ENCODE measurements around the gene GNPTG.
A peak's percentile ranks its signal among the peaks of the same experiment; 100 is the strongest.

Gene GNPTG

DNA sequence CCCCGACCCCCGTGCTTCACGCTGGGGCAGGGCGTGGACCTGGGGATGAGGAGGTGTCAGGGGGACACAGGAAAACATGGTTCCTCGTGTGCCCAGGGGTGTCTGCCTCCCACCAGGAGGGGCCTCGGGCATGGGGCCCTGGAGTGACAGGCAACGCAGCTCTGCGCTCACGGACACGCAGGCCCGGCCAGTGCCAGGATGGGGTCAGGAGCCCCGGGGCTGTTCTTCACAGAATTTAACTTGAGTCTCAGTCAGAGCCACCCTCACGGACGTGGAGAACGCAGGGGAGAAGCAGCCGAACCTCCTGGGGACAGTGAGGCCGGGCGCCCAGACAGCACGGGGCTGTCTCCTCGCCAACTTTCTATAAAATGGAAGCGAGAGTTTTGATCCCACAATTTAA is 46.0 kb downstream of the GNPTG start:
- peaks cover 11 to 61% of the 10 kb centered on the region in 2 donors for H3K36me3 ChIP-seq (ENCODE audit: control insufficient read depth in 1 of 2, insufficient read depth in 2 of 2, low read length in 2 of 2)
- H3K9me3 ChIP-seq (ENCODE audit: control insufficient read depth in 1 of 2, low read length in 2 of 2): no peaks in the 10 kb centered on the region
- no peaks in the 10 kb centered on the region for H3K4me1 ChIP-seq (ENCODE audit: control insufficient read depth in 1 of 2, insufficient read depth in 2 of 2, low read length in 2 of 2)
- no peaks in the 10 kb centered on the region for H3K27me3 ChIP-seq (ENCODE audit: control insufficient read depth in 1 of 2, insufficient read depth in 2 of 2, low read length in 2 of 2)
- no peak overlapping the region for H3K9ac ChIP-seq (ENCODE audit: low read depth in 1 of 2, low read length in 2 of 2)
- H3K4me3 ChIP-seq (ENCODE audit: low read depth in 1 of 2, low read length in 2 of 2): no peak overlapping the region
- no peak overlapping the region for H3K27ac ChIP-seq (ENCODE audit: low read depth, low read length)

DNA sequence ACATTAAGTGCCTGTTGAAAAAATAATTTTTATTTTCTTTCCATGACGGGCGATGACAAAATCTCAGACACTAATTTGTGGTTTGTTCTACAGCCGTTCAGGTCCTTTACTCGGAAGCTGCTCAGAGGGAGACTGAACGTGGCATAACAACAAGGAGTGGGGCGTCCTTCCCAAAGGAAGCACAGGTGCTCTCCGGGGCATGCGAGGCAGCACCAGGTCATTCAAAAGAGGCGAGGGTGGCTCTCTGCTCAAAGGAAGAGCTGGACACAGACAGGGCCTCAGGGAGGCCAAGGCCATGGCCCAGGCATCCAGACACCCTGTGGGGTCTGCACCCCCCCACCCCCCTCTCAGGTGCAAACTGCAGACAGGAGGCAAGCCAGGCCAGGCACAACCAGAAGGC is 46.6 kb downstream of the GNPTG start:
- H3K9ac ChIP-seq (ENCODE audit: low read depth in 1 of 2, low read length in 2 of 2): no peak overlapping the region
- H3K27me3 ChIP-seq (ENCODE audit: control insufficient read depth in 1 of 2, insufficient read depth in 2 of 2, low read length in 2 of 2): no peaks in the 10 kb centered on the region
- H3K4me1 ChIP-seq (ENCODE audit: control insufficient read depth in 1 of 2, insufficient read depth in 2 of 2, low read length in 2 of 2): no peaks in the 10 kb centered on the region
- H3K36me3 ChIP-seq (ENCODE audit: control insufficient read depth in 1 of 2, insufficient read depth in 2 of 2, low read length in 2 of 2): peaks cover 10 to 60% of the 10 kb centered on the region in 2 donors
- no peak overlapping the region for H3K27ac ChIP-seq (ENCODE audit: low read depth, low read length)
- no peak overlapping the region for H3K4me3 ChIP-seq (ENCODE audit: low read depth in 1 of 2, low read length in 2 of 2)
- no peaks in the 10 kb centered on the region for H3K9me3 ChIP-seq (ENCODE audit: control insufficient read depth in 1 of 2, low read length in 2 of 2)

DNA sequence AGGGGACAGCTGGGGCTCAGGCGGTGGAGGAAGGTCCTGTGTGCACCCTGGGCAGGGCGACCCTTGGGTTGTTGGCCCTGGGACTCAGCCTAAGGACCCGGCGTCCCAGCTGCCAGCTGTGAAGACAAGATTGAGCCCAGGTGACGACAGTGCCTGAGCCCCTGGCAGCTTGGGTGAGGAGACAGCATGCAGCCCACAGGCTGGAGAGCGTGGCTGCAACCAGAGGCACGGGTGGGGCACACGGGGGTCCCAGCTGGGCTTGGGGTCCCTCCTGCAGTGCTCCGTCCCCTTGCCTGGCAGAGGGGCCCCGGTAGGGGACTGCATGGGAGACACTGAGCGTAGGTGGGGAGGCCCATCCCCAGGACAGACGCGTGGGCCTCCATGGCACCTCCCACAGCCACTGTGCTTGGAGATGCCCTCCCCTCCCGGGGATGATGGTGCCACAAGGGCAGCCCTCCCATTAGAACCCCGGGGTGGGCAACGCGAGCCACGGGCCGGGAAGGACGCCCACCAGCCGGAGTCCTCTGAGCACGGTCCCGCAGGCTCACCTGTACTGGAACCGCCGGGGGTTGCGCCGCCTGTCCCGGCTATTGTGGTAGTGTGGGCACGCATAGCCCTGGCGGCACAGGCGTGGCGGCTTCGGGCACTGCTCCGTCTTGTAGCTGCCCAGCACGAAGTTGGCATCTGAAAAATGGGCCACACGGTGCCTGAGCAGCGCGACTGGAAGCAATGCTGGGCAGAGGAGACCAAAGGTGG is 47.3 kb downstream of the GNPTG start:
- Histone ChIP-seq H3K4me1 (ENCODE audit: control insufficient read depth in 1 of 2, insufficient read depth in 2 of 2, low read length in 2 of 2) (no peaks in the 10 kb centered on the region), H3K9ac (ENCODE audit: low read depth in 1 of 2, low read length in 2 of 2) (no peak overlapping the region), H3K4me3 (ENCODE audit: low read depth in 1 of 2, low read length in 2 of 2) (no peak overlapping the region), H3K27me3 (ENCODE audit: control insufficient read depth in 1 of 2, insufficient read depth in 2 of 2, low read length in 2 of 2) (no peaks in the 10 kb centered on the region), H3K9me3 (ENCODE audit: control insufficient read depth in 1 of 2, low read length in 2 of 2) (no peaks in the 10 kb centered on the region), H3K27ac (ENCODE audit: low read depth, low read length) (no peak overlapping the region), H3K36me3 (ENCODE audit: control insufficient read depth in 1 of 2, insufficient read depth in 2 of 2, low read length in 2 of 2) (peaks cover 11 to 57% of the 10 kb centered on the region in 2 donors)

GRCh38 chr16:1401061-1401757 is 49.5 kb downstream of the GNPTG start:
- Histone ChIP-seq H3K27ac (ENCODE audit: low read depth, low read length) (no peak overlapping the region), H3K9me3 (ENCODE audit: control insufficient read depth in 1 of 2, low read length in 2 of 2) (no peaks in the 10 kb centered on the region), H3K9ac (ENCODE audit: low read depth in 1 of 2, low read length in 2 of 2) (no peak overlapping the region), H3K36me3 (ENCODE audit: control insufficient read depth in 1 of 2, insufficient read depth in 2 of 2, low read length in 2 of 2) (peaks cover 7 to 50% of the 10 kb centered on the region in 2 donors), H3K4me1 (ENCODE audit: control insufficient read depth in 1 of 2, insufficient read depth in 2 of 2, low read length in 2 of 2) (no peaks in the 10 kb centered on the region), H3K4me3 (ENCODE audit: low read depth in 1 of 2, low read length in 2 of 2) (no peak overlapping the region), H3K27me3 (ENCODE audit: control insufficient read depth in 1 of 2, insufficient read depth in 2 of 2, low read length in 2 of 2) (no peaks in the 10 kb centered on the region)

GRCh38 chr16:1401758-1402154 is 50.0 kb downstream of the GNPTG start:
- no peak overlapping the region for H3K9ac ChIP-seq (ENCODE audit: low read depth in 1 of 2, low read length in 2 of 2)
- H3K4me3 ChIP-seq (ENCODE audit: low read depth in 1 of 2, low read length in 2 of 2): no peak overlapping the region
- H3K27ac ChIP-seq (ENCODE audit: low read depth, low read length): no peak overlapping the region
- H3K4me1 ChIP-seq (ENCODE audit: control insufficient read depth in 1 of 2, insufficient read depth in 2 of 2, low read length in 2 of 2): no peaks in the 10 kb centered on the region
- H3K27me3 ChIP-seq (ENCODE audit: control insufficient read depth in 1 of 2, insufficient read depth in 2 of 2, low read length in 2 of 2): no peaks in the 10 kb centered on the region
- peaks cover 7 to 50% of the 10 kb centered on the region in 2 donors for H3K36me3 ChIP-seq (ENCODE audit: control insufficient read depth in 1 of 2, insufficient read depth in 2 of 2, low read length in 2 of 2)
- H3K9me3 ChIP-seq (ENCODE audit: control insufficient read depth in 1 of 2, low read length in 2 of 2): no peaks in the 10 kb centered on the region

- no peak overlapping the region for H3K9ac ChIP-seq (ENCODE audit: low read depth in 1 of 2, low read length in 2 of 2)
- no peaks in the 10 kb centered on the region for H3K9me3 ChIP-seq (ENCODE audit: control insufficient read depth in 1 of 2, low read length in 2 of 2)
- no peak overlapping the region for H3K4me3 ChIP-seq (ENCODE audit: low read depth in 1 of 2, low read length in 2 of 2)
- H3K36me3 ChIP-seq (ENCODE audit: control insufficient read depth in 1 of 2, insufficient read depth in 2 of 2, low read length in 2 of 2): peaks cover 7 to 43% of the 10 kb centered on the region in 2 donors
- H3K27me3 ChIP-seq (ENCODE audit: control insufficient read depth in 1 of 2, insufficient read depth in 2 of 2, low read length in 2 of 2): no peaks in the 10 kb centered on the region
- H3K27ac ChIP-seq (ENCODE audit: low read depth, low read length): no peak overlapping the region
- peaks cover 3 to 4% of the 10 kb centered on the region in 2 donors for H3K4me1 ChIP-seq (ENCODE audit: control insufficient read depth in 1 of 2, insufficient read depth in 2 of 2, low read length in 2 of 2)
These were observed 51.3 kb downstream of the GNPTG start for GRCh38 chr16:1403036-1403435.

DNA sequence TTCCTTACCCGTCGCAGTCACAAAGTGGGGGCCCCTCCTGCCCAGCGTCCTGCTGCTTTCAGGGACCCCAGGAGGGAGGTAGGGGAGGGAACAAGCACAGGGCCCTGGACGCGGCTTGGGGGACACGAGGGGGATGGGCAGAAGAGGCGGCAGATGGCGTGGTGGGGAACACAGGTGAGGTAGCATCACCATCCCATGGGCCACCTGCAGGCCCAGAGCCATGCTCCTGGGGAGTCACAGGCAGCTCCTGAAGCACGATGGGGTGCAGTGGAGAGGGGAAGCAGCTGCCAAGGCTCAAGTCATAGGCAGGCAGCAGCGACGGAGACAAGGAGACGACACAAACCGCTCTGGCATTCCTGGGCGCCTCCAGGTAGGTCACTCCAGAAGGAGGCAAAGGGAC is 52.0 kb downstream of the GNPTG start:
- Histone ChIP-seq H3K36me3 (ENCODE audit: control insufficient read depth in 1 of 2, insufficient read depth in 2 of 2, low read length in 2 of 2) (peaks cover 7 to 38% of the 10 kb centered on the region in 2 donors), H3K4me3 (ENCODE audit: low read depth in 1 of 2, low read length in 2 of 2) (no peak overlapping the region), H3K27me3 (ENCODE audit: control insufficient read depth in 1 of 2, insufficient read depth in 2 of 2, low read length in 2 of 2) (no peaks in the 10 kb centered on the region), H3K27ac (ENCODE audit: low read depth, low read length) (no peak overlapping the region), H3K9ac (ENCODE audit: low read depth in 1 of 2, low read length in 2 of 2) (no peak overlapping the region), H3K9me3 (ENCODE audit: control insufficient read depth in 1 of 2, low read length in 2 of 2) (no peaks in the 10 kb centered on the region), H3K4me1 (ENCODE audit: control insufficient read depth in 1 of 2, insufficient read depth in 2 of 2, low read length in 2 of 2) (peaks cover 7 to 8% of the 10 kb centered on the region in 2 donors)

DNA sequence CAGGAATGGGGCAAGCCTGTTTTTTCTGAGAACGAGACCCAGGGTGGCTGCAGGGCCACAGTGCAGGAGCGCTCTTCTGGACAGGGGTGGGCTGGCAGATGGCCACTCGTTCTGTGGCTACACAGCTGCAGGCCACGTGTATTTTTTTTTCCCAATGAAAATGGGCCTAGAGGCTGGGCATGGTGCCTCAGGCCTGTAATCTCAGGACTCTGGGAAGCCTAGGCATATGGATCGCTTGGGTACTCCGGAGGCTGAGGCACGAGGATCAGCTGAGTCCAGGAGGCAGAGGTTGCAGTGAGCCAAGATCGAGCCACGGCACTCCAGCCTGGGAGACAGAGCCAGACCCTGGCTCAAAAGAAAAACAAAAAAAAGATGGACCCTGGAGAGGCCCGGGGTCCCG is 56.0 kb downstream of the GNPTG start:
- H3K9ac ChIP-seq (ENCODE audit: low read depth in 1 of 2, low read length in 2 of 2): peak overlapping the region in 1 of 2 donors; percentile 43
- no peaks in the 10 kb centered on the region for H3K9me3 ChIP-seq (ENCODE audit: control insufficient read depth in 1 of 2, low read length in 2 of 2)
- no peak overlapping the region for H3K27ac ChIP-seq (ENCODE audit: low read depth, low read length)
- H3K4me1 ChIP-seq (ENCODE audit: control insufficient read depth in 1 of 2, insufficient read depth in 2 of 2, low read length in 2 of 2): peaks cover 7 to 9% of the 10 kb centered on the region in 2 donors
- H3K27me3 ChIP-seq (ENCODE audit: control insufficient read depth in 1 of 2, insufficient read depth in 2 of 2, low read length in 2 of 2): no peaks in the 10 kb centered on the region
- peak overlapping the region in 1 of 2 donors; percentile 69 for H3K4me3 ChIP-seq (ENCODE audit: low read depth in 1 of 2, low read length in 2 of 2)
- peaks cover 12 to 13% of the 10 kb centered on the region in 2 donors for H3K36me3 ChIP-seq (ENCODE audit: control insufficient read depth in 1 of 2, insufficient read depth in 2 of 2, low read length in 2 of 2)

GRCh38 chr16:1408171-1408837 is 56.6 kb downstream of the GNPTG start:
- Histone ChIP-seq H3K36me3 (ENCODE audit: control insufficient read depth in 1 of 2, insufficient read depth in 2 of 2, low read length in 2 of 2) (peaks cover 11 to 12% of the 10 kb centered on the region in 2 donors), H3K27ac (ENCODE audit: low read depth, low read length) (no peak overlapping the region), H3K27me3 (ENCODE audit: control insufficient read depth in 1 of 2, insufficient read depth in 2 of 2, low read length in 2 of 2) (no peaks in the 10 kb centered on the region), H3K4me3 (ENCODE audit: low read depth in 1 of 2, low read length in 2 of 2) (peak overlapping the region; percentile 67 to 69), H3K4me1 (ENCODE audit: control insufficient read depth in 1 of 2, insufficient read depth in 2 of 2, low read length in 2 of 2) (peaks cover 7 to 9% of the 10 kb centered on the region in 2 donors), H3K9ac (ENCODE audit: low read depth in 1 of 2, low read length in 2 of 2) (no peak overlapping the region), H3K9me3 (ENCODE audit: control insufficient read depth in 1 of 2, low read length in 2 of 2) (no peaks in the 10 kb centered on the region)

- Histone ChIP-seq H3K27ac (ENCODE audit: low read depth, low read length) (no peak overlapping the region), H3K9me3 (ENCODE audit: control insufficient read depth in 1 of 2, low read length in 2 of 2) (no peaks in the 10 kb centered on the region), H3K27me3 (ENCODE audit: control insufficient read depth in 1 of 2, insufficient read depth in 2 of 2, low read length in 2 of 2) (no peaks in the 10 kb centered on the region), H3K9ac (ENCODE audit: low read depth in 1 of 2, low read length in 2 of 2) (no peak overlapping the region), H3K4me3 (ENCODE audit: low read depth in 1 of 2, low read length in 2 of 2) (no peak overlapping the region), H3K4me1 (ENCODE audit: control insufficient read depth in 1 of 2, insufficient read depth in 2 of 2, low read length in 2 of 2) (peaks cover 5 to 6% of the 10 kb centered on the region in 2 donors), H3K36me3 (ENCODE audit: control insufficient read depth in 1 of 2, insufficient read depth in 2 of 2, low read length in 2 of 2) (peaks cover 5 to 7% of the 10 kb centered on the region in 2 donors)
These were observed 61.1 kb downstream of the GNPTG start for GRCh38 chr16:1412847-1413246.

All from duodenal mucosa (tissue), 2 donors.